A673 (cell line): Measurements from ENCODE around the gene CDH4. TPM values are rescaled to one million over a fixed set of nuclear protein-coding genes. Genes with fewer than 3 reads are reported as not detected.

Experiments
- BruUV-seq: library from RNA; stranded (reverse); fragments of 400-500 nt; replicated peaks from 2 replicates; lab custom pipeline; 2021; lab: Mats Ljungman, UMichigan
- CTCF ChIA-PET: fragments of 300-600 bp; sonication (Branson Sonifier 250); formaldehyde crosslinking; loops from one replicate; lab custom pipeline; 2022; ENCODE audit warnings: antibody characterized with exemption; lab: Charles Lee
- POLR2A ChIA-PET: fragments of 300-600 bp; sonication (Branson Sonifier 250); formaldehyde crosslinking; loops from one replicate; lab custom pipeline; 2022; ENCODE audit warnings: antibody characterized with exemption; ENCODE audit not compliant: low non-redundant PET; lab: Charles Lee
- DNase-seq: peaks from one replicate; pipeline ENCODE4 v3.0.0-alpha.2; 2015; ENCODE audit warnings: low spot score
- H3K27ac ChIP-seq: fragments of 200-600 bp; sonication (generic); 2 replicates; pipeline ENCODE4 v1.5.1; 2016; ENCODE audit warnings: mixed run types, low read depth, mild to moderate bottlenecking, mixed read lengths, antibody characterized with exemption, low read length; ENCODE audit not compliant: poor library complexity, severe bottlenecking
- H3K27me3 ChIP-seq: fragments of 200-600 bp; sonication (generic); replicated peaks from 2 replicates; pipeline ENCODE4 v1.6.1; 2017; ENCODE audit warnings: mixed run types, low read depth, mild to moderate bottlenecking, mixed read lengths, antibody characterized with exemption, low read length; ENCODE audit not compliant: insufficient read depth, poor library complexity
- H3K36me3 ChIP-seq: fragments of 200-600 bp; sonication (generic); 2 replicates; pipeline ENCODE4 v1.6.1; 2016; ENCODE audit warnings: mixed run types, mild to moderate bottlenecking, mixed read lengths, antibody characterized with exemption, low read length; ENCODE audit not compliant: insufficient read depth, poor library complexity, severe bottlenecking
- H3K4me1 ChIP-seq: fragments of 200-600 bp; sonication (generic); 2 replicates; pipeline ENCODE4 v1.6.1; 2017; ENCODE audit warnings: mixed run types, mild to moderate bottlenecking, mixed read lengths, antibody characterized with exemption, low read length; ENCODE audit not compliant: insufficient read depth, poor library complexity, severe bottlenecking
- H3K4me3 ChIP-seq: fragments of 200-600 bp; sonication (generic); 2 replicates; pipeline ENCODE4 v1.5.1; 2016; ENCODE audit warnings: low read depth, mixed run types, mild to moderate bottlenecking, mixed read lengths, low read length; ENCODE audit not compliant: poor library complexity, severe bottlenecking
- H3K9me3 ChIP-seq: fragments of 200-600 bp; sonication (generic); 2 replicates; pipeline ENCODE4 v1.6.1; 2016; ENCODE audit warnings: mixed run types, low read depth, mild to moderate bottlenecking, mixed read lengths, antibody characterized with exemption, low read length; ENCODE audit not compliant: poor library complexity, severe bottlenecking
- EZH2 ChIP-seq: fragments of 200-600 bp; sonication (generic); IDR thresholded peaks from 2 replicates; pipeline ENCODE4 v1.6.1; 2017; ENCODE audit warnings: borderline replicate concordance, low read depth, mild to moderate bottlenecking, mixed read lengths, antibody characterized with exemption, low read length; ENCODE audit not compliant: poor library complexity, severe bottlenecking
- intact Hi-C: fragments of 100-400 bp; cut with micrococcal nuclease; formaldehyde crosslinking; loops from one replicate; pipeline ENCODE4 v1.10.0; 2022; ENCODE audit not compliant: unreplicated experiment
- total RNA-seq: library from RNA; stranded (reverse); gene quantifications from 2 replicates; pipeline ENCODE4 v1.2.3, GENCODE V29; 2021
- TF ChIP-seq, protein P1 (sequence below): fragments of 300-800, 200-600 bp; sonication (generic); conservative IDR thresholded peaks from 2 replicates; pipeline ENCODE4 v1.5.1; 2017; ENCODE audit warnings: low read depth, mild to moderate bottlenecking, antibody characterized with exemption, low read length, moderate library complexity, mixed read lengths

Gene CDH4
- total RNA-seq, 1 experiment from 2014 or later: 8.3 TPM

DNA sequence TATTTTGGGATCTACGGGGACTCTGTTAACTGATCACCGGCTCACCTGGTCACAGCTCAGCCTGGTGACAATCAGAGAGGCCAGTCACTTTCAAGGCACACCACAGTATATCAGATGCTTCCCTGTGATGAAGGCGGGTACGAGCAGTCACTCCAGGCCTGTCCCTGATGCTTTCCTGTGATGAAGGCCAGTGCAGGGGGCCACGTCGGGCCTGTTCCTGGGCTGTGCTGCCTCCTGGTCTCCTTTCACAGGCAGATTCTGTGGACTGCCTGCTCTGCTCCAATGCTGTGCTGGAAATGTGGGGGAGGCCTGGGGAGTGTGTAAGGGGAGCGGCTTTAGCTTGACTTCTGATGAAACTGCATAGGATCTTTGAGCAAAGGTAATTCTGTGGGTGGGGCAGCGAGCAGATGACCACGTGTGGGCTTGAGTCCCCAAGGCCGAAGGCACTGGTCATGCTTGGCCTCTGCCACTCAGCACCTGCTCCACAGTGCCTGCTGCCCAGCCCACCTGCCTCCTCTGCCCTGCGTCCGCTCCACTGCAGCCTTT, 441.1 kb downstream of the CDH4 start:
- H3K36me3 ChIP-seq: no peaks in the 10 kb centered on the region
- no peaks in the 10 kb centered on the region for H3K4me1 ChIP-seq
- H3K27me3 ChIP-seq: peaks cover 37% of the 10 kb centered on the region
- POLR2A ChIA-PET: no interaction called here
- BruUV-seq: no TSS peak
- intact Hi-C loops: no loop called here
- H3K27ac ChIP-seq: no peak overlapping the region
- H3K9me3 ChIP-seq: no peaks in the 10 kb centered on the region
- TF ChIP-seq EZH2: no peak
- TF ChIP-seq, protein P1, sequence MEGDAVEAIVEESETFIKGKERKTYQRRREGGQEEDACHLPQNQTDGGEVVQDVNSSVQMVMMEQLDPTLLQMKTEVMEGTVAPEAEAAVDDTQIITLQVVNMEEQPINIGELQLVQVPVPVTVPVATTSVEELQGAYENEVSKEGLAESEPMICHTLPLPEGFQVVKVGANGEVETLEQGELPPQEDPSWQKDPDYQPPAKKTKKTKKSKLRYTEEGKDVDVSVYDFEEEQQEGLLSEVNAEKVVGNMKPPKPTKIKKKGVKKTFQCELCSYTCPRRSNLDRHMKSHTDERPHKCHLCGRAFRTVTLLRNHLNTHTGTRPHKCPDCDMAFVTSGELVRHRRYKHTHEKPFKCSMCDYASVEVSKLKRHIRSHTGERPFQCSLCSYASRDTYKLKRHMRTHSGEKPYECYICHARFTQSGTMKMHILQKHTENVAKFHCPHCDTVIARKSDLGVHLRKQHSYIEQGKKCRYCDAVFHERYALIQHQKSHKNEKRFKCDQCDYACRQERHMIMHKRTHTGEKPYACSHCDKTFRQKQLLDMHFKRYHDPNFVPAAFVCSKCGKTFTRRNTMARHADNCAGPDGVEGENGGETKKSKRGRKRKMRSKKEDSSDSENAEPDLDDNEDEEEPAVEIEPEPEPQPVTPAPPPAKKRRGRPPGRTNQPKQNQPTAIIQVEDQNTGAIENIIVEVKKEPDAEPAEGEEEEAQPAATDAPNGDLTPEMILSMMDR: no peak
- no peak overlapping the region for H3K4me3 ChIP-seq
- CTCF ChIA-PET: interaction anchor here (0.8 kb wide), 1 partner anchor 14 kb away, joined by 10 read pairs; no protein-coding TSS in a partner anchor
- DNase-seq: no peak

DNA sequence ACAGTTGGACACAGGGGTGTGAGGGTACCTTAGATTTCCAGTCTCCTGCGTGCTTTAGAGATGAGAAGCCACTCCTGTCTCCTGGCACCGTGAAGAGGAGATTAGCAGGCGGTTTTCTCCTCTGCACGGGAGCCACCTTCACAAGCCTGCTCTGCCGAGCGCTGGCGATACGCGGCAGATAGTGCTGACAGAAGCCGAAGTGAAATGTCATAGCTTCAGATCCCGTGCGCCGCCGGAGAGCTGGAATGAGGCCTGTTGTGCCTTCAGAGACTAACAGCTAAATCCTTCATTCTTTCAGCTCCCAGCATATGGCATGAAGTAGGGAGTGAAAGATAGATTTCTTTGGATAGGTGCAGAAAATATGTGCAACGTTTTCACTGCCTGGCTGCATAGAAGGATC, 442.6 kb downstream of the CDH4 start:
- DNase-seq: no peak
- TF ChIP-seq, protein P1: no peak
- TF ChIP-seq EZH2: no peak
- Histone ChIP-seq H3K4me1 (no peaks in the 10 kb centered on the region), H3K4me3 (no peak overlapping the region), H3K9me3 (no peaks in the 10 kb centered on the region), H3K27ac (no peak overlapping the region), H3K27me3 (peaks cover 42% of the 10 kb centered on the region), H3K36me3 (no peaks in the 10 kb centered on the region)
- intact Hi-C loops: no loop called here
- no TSS peak for BruUV-seq
- CTCF ChIA-PET: no interaction called here
- POLR2A ChIA-PET: no interaction called here

DNA sequence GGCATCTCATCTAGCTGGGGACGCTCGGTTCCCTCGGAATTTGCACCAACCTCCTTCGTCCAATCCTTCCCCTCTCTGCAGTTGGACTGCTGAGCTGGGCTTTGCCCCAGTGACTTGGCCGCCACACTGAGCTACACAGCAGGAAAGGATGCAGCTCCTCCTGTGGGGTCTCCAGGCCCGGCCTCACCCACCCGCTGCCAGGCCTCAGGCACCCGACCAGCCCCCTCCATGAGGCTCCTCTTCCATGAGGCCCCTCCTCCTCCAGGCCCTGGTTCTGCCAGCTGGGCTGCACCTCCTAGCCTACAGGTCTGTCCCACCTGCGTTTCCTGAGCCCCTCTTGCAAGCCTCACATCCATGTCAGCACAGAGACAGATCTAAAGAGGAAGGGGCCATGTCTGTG, 443.7 kb downstream of the CDH4 start:
- Histone ChIP-seq H3K36me3 (no peaks in the 10 kb centered on the region), H3K4me1 (no peaks in the 10 kb centered on the region), H3K4me3 (no peak overlapping the region), H3K9me3 (no peaks in the 10 kb centered on the region), H3K27ac (no peak overlapping the region), H3K27me3 (peaks cover 42% of the 10 kb centered on the region)
- intact Hi-C loops: no loop called here
- BruUV-seq: no TSS peak
- no peak for TF ChIP-seq EZH2
- TF ChIP-seq, protein P1: no peak
- no peak for DNase-seq
- ChIA-PET POLR2A (no interaction called here), CTCF (no interaction called here)
